Left ventricle myocardium superior (tissue), 1 donor: Measurements from ENCODE around the gene SYMPK. TPM values are rescaled to one million over a fixed set of nuclear protein-coding genes. Genes with fewer than 3 reads are reported as not detected.
"Not testable (repeated sequence)": the region's sequence is repeated elsewhere in the genome, so short reads cannot be mapped to it uniquely, and the experiment has no call there.

Source experiments
- ATAC-seq: fragments of 200-7000 bp; cut with Tn5 transposase; one replicate; pipeline ENCODE4 v1.9.1; 2020; ENCODE audit warnings: mild to moderate bottlenecking, moderate library complexity
- DNase-seq: peaks from one replicate; pipeline ENCODE4 v3.0.0-alpha.2; 2020
- intact Hi-C: fragments of 100-400 bp; cut with micrococcal nuclease; formaldehyde crosslinking; loops from one replicate; pipeline ENCODE4 v1.11.0; 2022
- total RNA-seq: library from RNA; stranded (reverse); fragmentation: NEBNext Ultra II Directional; extraction: Animal tissue kit (Norgen Biotek cat#: 25700); gene quantifications from one replicate; pipeline ENCODE4 v1.2.1, GENCODE V29; 2021
- donor health status: DM: no; HTN: yes; CAD: no; lungs with severe emphysema.

SYMPK gene
- total RNA-seq, 1 donor from 2014 or later: 38.3 TPM

DNA sequence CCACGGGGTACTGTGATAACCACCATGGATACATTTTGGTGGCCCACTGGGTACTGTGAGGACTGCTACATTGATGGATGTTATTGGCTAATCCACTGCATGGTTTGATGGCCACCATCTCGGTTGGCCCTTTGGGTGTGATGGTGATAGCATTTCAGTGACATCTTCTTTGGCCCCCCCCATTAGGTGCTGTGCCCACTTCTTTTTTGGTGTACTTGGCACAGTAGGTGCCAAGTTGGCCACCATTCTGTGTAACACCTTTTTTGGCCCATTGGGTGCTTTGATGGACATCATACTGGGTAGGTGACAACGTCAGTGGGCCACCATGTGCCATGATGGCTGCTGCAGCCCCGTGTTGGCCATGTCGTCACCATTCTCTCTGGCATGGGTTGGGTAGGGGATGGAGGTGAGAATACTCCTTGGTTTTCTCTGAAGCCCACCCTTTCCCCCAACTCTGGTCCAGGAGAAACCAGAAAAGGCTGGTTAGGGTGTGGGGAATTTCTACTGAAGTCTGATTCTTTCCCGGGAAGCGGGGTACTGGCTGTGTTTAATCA lies 10.3 kb upstream of the SYMPK start:
- intact Hi-C loops: no loop called here
- ATAC-seq (no peak), DNase-seq (no peak)

DNA sequence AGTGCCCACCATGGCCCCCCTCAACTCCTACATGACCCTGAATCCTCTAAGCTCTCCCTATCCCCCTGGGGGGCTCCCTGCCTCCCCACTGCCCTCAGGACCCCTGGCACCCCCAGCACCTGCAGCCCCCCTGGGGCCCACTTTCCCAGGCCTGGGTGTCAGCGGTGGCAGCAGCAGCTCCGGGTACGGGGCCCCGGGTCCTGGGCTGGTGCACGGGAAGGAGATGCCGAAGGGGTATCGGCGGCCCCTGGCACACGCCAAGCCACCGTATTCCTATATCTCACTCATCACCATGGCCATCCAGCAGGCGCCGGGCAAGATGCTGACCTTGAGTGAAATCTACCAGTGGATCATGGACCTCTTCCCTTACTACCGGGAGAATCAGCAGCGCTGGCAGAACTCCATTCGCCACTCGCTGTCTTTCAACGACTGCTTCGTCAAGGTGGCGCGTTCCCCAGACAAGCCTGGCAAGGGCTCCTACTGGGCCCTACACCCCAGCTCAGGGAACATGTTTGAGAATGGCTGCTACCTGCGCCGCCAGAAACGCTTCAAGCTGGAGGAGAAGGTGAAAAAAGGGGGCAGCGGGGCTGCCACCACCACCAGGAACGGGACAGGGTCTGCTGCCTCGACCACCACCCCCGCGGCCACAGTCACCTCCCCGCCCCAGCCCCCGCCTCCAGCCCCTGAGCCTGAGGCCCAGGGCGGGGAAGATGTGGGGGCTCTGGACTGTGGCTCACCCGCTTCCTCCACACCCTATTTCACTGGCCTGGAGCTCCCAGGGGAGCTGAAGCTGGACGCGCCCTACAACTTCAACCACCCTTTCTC lies 9.4 kb upstream of the SYMPK start:
- no peak for ATAC-seq
- DNase-seq: no peak
- intact Hi-C loops: no loop called here

DNA sequence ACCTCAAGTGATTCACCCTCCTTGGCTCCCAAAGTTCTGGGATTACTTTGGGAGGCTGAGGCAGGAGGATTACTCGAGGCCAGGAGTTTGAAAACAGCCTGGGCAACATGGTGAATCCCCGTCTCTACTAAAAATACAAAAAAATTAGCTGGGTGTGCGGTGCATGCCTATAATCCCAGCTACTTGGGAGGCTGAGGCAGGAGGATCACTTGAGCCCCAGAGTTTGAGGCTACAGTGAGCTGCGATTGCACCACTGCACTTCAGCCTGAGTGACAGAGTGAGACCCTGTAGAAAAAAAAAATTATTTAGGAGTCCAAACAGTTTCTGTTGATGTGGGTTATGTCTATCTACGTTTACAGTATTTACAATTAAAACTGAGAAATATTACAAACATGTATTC lies 7.9 kb upstream of the SYMPK start:
- no peak for ATAC-seq
- intact Hi-C loops: no loop called here
- no peak for DNase-seq

DNA sequence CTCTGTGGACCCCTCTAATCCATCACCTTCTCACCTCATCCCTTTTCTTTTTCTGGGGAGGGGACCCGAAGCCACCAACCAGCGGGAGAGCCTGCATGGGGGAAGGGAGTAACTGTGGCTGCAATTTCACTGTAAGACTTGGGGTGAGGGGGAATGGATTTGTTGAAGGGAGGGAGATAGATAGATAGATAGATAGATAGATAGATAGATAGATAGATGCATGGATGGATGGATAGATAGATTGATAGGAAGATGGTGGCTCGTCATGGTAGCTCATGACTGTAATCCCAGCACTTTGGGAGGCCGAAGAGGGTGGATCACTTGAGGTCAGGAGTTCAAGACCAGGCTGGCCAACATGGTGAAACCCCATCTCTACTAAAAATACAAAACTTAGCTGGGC lies 4.3 kb upstream of the SYMPK start:
- DNase-seq, ATAC-seq, intact Hi-C loops: not testable (repeated sequence)

DNA sequence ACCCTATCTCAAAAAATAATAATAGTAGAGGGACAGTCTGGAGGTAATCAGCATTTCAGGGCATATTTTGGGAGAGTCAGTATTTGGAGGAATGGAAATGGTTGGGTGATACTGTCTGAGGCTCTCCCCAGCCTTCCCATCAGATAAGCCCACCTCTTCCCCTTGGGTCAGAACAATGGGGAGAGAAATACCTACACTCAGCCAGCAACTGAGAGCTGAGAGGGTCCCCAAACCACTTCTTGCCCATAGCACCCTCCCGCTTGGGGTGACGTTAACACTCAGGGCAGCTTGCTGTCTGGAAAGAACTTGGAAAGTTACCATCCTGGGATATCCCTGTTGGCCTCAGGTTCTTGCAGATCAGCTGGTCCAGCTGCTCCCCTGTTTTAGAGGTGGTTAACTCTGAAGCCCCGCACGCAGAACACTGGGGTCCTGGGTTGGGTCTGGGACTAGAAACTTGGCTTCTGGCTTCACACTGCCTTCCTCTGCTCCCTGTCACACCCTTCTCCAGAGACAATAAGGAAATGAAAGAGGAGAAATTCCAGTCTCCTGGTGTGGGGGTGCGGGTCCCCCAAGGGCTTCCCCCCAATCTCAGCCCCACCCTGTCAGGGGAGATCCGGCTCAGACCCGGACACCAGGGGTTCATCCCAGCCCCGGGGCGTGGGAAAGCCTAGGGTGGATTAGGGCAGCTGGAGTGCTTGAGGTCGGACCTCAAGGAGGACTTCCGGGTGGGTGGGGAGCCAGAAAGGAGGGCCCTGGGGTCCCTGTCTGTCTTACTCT lies 3.6 kb upstream of the SYMPK start:
- no peak for ATAC-seq
- intact Hi-C loops: no loop called here
- no peak for DNase-seq

DNA sequence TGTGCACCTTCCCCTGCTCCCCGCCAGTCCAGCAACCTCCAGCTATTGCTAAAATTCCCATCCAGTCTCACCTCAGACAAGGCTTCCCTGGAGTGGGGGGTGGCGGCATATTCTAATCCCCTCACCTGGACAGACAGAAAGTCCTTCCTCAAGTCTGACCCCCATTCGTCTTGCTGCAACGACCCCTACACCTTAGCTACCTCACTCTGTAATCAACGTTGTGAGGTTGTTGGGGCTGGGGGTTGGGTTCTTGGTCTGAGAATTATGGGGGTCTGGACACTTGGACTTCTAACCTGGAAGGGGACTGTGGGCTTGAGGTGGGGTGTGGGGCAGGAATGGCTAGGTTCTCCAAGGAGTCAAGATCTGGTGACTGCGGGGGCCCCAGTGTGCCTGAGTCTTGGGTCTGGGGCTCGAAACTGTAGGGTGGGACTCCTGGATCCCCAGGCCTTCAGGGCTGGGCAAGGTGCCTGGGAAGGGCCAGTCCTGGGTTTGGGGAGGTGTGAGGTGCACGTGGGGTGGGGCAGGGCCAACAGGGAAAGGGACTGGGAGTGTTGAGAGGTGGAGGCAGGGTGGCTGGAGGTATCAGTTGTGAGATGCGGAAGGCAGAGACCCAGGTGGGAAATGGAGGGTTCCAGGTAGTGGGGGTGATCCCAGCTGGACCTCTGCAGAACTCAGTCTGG lies 2.5 kb upstream of the SYMPK start:
- intact Hi-C loops: no loop called here
- no peak for ATAC-seq
- DNase-seq: no peak

DNA sequence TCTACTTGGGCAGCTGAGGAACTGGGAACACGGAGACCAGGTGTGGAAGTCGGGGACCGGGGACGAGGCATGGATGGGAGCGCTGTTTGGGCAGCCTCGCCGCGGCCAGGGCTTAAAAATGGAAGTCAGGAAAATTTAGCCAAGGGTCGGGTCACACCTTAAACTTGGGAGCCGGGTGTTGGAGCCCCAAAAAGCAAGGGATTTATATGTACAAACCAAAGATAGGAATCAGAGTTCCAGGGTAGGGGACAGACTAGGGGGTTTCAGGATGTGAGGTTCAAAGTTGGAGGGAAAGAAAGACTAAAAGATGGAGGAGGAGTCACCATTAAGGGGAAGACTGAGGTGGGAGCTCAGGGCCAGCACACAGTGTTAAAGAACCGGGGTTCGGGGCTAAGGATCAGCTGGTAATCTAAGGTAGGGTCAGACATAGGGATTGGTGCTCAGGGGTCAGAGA lies 1.7 kb upstream of the SYMPK start:
- intact Hi-C loops: no loop called here
- DNase-seq (no peak), ATAC-seq (no peak)

DNA sequence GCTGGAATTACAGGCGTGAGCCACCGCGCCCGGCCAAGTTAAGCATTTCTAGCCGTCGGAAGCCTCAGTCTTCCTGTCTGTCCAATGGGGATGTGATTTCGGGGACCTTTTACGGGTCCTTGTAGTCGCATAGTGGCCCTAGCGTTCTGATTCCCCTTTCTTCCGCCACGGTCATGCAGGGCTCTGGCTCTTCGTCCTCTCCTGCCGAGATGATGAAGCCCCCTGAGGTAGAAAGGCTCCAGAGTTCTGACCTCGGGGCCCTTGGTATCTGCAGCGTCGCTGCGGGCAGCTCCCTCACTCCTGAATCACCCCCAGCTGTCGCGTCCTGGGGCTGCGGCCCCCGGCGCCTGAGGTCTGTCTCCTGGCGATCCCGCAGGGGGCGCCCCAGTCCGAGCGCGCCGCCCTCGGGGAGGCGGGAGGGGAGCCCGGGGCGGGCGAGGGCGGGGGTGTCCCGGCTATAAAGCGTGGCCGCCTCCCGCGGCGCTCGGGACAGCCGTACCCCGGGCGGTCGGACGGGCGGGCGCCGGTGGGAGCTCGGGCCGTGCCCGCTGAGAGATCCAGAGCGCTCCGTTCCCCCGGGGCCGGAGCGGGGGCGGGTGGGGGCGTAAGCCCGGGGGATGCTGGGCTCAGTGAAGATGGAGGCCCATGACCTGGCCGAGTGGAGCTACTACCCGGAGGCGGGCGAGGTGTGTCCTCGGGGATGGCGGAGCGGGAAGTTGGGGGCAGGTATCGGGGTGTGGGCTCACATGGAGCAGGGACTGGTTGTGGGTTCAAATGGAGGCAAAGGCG lies 1.1 kb upstream of the SYMPK start, which contains the start of gene FOXA3:
TSS of gene FOXA3 (plus strand) at position 487 of the 789 bp plus-strand sequence. CDS start at position 618, 131 bp downstream.
- peak; percentile 49 for DNase-seq
- peak; percentile 42 for ATAC-seq
- intact Hi-C loops: no loop called here

DNA sequence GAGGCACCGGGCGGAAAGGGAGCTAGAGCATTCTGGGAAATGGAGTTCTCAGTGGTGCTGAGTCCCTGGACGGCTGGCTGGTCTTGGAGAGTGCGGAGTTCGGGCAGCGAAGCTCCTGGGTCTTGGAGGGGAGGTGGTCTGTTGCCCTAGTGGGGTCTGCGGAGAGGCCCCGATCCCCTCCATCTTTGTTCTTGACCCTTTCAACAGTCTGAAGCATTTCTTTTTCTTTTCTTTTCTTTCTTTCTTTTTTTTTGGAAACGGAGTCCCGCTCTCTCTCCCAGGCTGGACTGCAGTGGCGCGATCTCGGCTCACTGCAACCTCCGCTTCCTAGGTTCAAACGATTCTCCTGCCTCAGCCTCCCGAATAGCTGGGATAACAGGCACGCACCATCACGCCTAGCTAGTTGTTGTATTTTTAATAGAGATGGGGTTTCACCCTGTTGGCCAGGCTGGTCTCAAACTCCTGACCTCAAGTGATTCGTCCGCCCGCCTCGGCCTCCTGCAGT lies 440 bp upstream of the SYMPK start:
- intact Hi-C loops: no loop called here
- DNase-seq: no peak

DNA sequence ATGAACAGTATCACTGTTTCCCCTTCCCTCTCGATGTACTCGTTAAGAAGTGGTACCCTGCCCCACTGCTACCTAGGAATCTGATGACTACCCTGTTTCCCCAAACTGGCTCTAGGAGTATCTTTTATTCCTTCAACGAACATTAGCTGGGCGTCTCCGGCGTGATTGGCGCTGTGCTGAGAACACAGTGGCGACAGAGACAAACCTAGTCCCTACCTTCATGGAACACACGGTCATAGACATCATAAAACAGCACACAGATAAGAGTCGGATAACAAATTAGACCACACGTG lies 730 bp downstream of the SYMPK start:
- ATAC-seq (peak; percentile 0), DNase-seq (no peak)
- intact Hi-C loops: no loop called here

More for the DNA sequence above, 440 bp upstream of the SYMPK start:
- ATAC-seq: no peak

DNA sequence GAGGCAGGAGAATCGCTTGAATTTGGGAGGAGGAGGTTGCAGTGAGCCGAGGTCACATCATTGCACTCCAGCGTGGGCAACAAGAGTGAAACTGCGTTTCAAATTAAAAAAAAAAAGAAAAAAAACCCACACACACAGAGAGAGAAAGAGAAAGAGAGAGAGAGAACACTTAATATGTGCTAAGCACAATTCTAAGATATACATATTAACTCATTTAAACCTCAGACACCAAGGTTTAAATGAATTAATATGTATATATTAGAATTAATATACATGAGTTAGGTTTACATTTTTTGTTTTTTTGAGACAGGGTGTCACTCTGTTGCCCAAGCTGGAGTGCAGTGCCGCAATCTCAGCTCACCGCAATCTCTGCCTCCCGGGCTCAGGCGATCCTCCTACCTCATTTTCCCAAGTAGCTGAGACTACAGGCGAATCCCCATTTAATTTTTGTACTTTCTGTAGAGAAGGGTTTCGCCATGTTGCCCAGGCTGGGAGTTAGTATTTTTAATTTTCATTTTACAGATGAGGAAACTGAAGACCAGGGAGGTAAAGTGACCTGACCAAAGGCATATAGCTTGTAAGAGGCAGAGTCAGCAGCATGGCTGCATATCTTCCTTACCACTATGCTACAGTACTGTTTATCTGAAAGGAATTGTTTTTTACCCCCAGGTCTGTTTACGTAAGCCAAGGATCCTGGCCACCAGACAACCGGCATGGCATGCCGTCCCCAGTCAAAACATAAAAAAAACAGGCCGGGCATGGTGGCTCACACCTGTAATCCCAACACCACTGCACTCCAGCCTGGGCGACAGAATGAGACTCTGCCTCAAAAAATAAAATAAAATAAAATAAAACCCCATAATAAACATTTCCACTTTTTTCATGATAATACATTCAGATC lies 2.3 kb downstream of the SYMPK start:
- ATAC-seq (no peak), DNase-seq (no peak)
- intact Hi-C loops: no loop called here

DNA sequence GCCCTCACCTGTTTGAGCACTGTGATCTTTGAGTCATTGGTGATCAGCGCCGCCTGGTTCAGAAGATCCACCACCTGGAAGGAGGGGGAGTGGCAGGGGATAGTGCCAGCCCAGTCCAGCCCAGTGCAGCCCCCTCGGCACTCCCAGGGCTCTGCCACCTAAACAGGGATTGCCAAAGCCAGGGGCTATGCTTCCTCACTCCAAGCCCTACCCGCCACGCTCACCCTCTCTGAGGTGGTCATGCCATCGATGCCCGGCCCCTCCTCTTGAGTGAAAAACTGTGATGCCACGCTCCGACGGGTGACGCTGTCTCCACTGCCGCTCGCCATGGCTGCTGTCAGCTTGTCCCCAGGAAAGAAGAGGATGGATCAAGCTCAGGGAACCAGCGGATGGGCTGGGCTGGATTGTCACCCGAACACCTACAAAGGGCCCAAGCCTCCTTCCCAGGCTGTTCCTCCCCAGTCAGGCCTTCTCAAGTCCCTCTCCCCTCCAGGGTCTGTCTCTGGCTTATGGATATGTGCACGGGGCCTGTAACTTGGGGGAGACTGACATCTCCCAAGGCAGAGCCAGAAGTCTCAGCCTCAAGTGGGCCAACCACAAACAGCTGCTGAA lies 8.7 kb downstream of the SYMPK start:
- DNase-seq (no peak), ATAC-seq (no peak)
- intact Hi-C loops: no loop called here

DNA sequence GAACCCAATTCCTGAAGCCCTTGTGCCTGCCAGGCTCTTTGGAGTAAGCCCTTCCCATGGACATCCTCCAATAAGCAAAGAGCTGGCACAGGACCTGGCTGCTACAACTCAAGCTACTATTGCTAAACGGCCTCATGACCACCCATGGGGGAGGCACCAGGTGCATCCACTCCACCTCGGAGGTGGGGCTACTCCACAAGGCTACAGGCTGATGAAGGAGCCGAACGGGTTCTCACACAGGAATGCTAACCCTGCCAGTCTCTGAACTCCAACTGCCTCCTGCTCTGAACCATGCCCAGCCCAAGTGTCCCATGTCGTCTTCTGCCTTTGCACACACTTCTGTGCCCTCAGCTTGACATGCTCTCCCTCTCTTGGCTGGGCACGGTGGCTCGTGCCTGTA lies 10.0 kb downstream of the SYMPK start:
- ATAC-seq (no peak), DNase-seq (no peak)
- intact Hi-C loops: no loop called here

DNA sequence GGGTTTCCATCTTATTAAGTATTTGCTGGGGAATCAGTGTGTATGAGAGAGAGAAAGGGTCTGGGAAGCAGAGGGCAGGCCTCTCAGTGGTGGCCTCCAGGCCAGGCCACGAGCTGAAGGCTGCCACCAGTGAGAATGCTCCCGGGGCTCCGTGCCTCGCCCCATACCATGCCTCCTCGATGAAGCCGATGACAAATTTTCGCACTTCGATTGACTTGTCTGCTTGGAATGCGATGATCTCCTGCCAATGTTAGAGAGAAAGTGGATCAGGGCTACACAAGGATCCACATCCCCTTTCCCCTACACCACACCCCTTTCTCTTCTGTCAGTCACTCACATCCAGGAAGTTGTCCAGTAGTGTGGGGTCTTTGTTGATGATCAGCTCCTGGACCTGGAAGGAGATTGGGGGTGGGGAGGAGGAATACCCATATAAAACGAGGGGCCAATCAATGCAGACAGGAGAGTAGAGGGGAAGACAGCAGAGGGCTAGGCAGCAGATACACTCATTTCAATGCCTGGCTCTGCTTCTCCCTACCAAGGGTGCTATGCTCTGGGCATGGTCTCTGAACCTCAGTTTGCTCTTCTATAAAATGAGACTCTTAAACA lies 10.7 kb downstream of the SYMPK start:
- ATAC-seq (no peak), DNase-seq (no peak)
- intact Hi-C loops: no loop called here

DNA sequence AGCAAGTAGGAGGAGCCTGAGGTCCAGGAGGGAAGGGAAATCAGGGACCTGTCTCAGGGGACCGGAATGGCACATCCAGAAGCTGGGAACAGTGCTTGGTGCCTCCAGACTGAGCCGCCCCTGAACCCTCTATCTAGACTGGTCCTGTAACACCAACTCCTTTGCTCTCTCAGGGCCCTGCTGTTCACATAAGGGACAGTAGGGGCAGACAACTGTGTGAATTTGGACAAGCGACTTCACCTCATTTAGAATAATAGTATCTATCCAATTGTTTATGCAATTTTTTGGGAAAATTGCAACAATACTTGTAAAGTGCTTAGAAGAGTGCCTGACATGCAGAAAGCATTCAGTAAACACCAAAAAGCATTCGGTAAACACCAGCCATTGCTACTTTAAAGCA lies 14.0 kb downstream of the SYMPK start:
- no peak for DNase-seq
- intact Hi-C loops: no loop called here
- ATAC-seq: no peak

DNA sequence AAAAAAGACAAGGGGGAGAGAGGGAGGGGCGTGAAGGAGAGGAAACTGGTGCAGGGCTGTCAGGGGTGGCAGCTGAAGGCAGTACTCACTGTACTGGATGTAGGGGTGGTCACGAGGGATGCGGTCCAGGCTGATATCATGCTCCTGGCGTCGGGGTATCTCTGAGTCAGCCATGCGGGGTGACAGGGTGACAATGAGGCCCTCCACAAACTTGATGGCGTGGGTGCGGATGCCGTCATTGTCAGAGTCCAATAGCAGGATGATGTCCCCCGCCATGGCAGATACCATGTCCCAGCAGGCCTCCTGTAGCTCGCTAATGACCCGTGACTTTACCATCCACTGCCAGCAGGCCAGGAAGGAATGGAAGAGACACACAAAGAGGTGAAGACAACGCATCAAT lies 15.3 kb downstream of the SYMPK start:
- intact Hi-C loops: no loop called here
- no peak for ATAC-seq
- DNase-seq: no peak

DNA sequence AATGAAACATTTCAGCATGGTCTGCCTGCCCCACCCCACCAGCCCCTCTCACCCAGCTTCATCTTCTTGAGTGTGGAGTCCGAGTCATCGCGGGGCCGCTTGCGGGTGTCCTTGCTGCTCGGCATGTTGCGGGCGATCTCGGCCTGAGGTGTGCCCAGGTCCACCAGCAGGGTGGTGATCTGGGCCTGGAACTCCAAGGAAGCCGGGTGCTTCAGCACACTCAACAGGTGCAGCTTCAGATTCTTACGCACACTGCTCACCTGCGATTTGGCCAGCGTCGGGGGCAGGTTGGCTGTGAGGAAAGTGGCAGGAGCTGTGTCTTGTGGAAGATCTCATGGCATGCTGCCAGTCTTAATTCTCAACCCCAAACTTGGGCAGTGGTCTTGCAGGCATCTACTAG lies 20.7 kb downstream of the SYMPK start:
- no peak for ATAC-seq
- intact Hi-C loops: no loop called here
- no peak for DNase-seq
